Smooth muscle cell (in vitro differentiated cells): Measurements from ENCODE around the gene ORAI2. TPM values are rescaled to one million over a fixed set of nuclear protein-coding genes. Genes with fewer than 3 reads are reported as not detected.

Experiments used
- DNase-seq: peaks from one replicate; lab custom pipeline; 2025; ENCODE audit not compliant: unreplicated experiment; lab: John Stamatoyannopoulos, UW
- H2AFZ ChIP-seq: fragments of 200-600 bp; sonication (generic); 2 replicates; pipeline ENCODE4 v1.6.0; 2016; ENCODE audit warnings: antibody characterized with exemption, low read depth, mild to moderate bottlenecking
- H3F3A ChIP-seq: fragments of 200-600 bp; sonication (generic); 2 replicates; pipeline ENCODE4 v1.6.0; 2017; ENCODE audit warnings: antibody characterized with exemption, low read depth
- H3K27ac ChIP-seq: fragments of 200-600 bp; sonication (generic); 2 replicates; pipeline ENCODE4 v1.5.1; 2016; ENCODE audit warnings: low read depth, mild to moderate bottlenecking
- H3K27me3 ChIP-seq: fragments of 200-600 bp; sonication (generic); 2 replicates; pipeline ENCODE4 v1.6.1; 2016; ENCODE audit warnings: low read depth, mild to moderate bottlenecking
- H3K36me3 ChIP-seq: fragments of 200-600 bp; sonication (generic); 2 replicates; pipeline ENCODE4 v1.5.1; 2016; ENCODE audit warnings: low read depth
- H3K4me1 ChIP-seq: fragments of 200-600 bp; sonication (generic); 2 replicates; pipeline ENCODE4 v1.5.1; 2016; ENCODE audit warnings: low read depth
- H3K4me2 ChIP-seq: fragments of 200-600 bp; sonication (generic); 2 replicates; pipeline ENCODE4 v1.6.0; 2016; ENCODE audit warnings: mild to moderate bottlenecking
- H3K4me3 ChIP-seq: fragments of 200-600 bp; sonication (generic); 2 replicates; pipeline ENCODE4 v1.5.1; 2016; ENCODE audit warnings: mild to moderate bottlenecking
- H3K79me2 ChIP-seq: fragments of 200-600 bp; sonication (generic); 2 replicates; pipeline ENCODE4 v1.6.0; 2016; ENCODE audit warnings: low read depth, mild to moderate bottlenecking
- H3K9ac ChIP-seq: fragments of 200-600 bp; sonication (generic); 2 replicates; pipeline ENCODE4 v1.6.0; 2016; ENCODE audit warnings: low read depth
- H3K9me3 ChIP-seq: fragments of 200-600 bp; sonication (generic); replicated peaks from 2 replicates; pipeline ENCODE4 v1.5.1; 2016; ENCODE audit warnings: low read depth
- H4K20me1 ChIP-seq: fragments of 200-600 bp; sonication (generic); 2 replicates; pipeline ENCODE4 v1.6.0; 2016; ENCODE audit warnings: low read depth
- WGBS: methylation state at CpG from one replicate; pipeline ENCODE4 v1.1.7; 2016; ENCODE audit warnings: low lambda C conversion rate; 5-methylcytosine and 5-hydroxymethylcytosine counted together
- polyA plus RNA-seq: library from polyadenylated mRNA; unstranded; fragments of >200 nt; fragmentation: Nextera tagmentation; extraction: Ambion mirVana; gene quantifications from 2 replicates; pipeline ENCODE4 v1.2.1, GENCODE V29; 2016
- total RNA-seq: library from RNA; depleted of rRNA; stranded (reverse); fragments of >200 nt; gene quantifications from 2 replicates; pipeline ENCODE4 v1.2.3, GENCODE V29; 2014
- TF ChIP-seq, protein P1 (sequence below): fragments of 200-600 bp; sonication (generic); IDR thresholded peaks from 2 replicates; pipeline ENCODE4 v1.5.1; 2017; ENCODE audit warnings: borderline replicate concordance, mild to moderate bottlenecking, antibody characterized with exemption; ENCODE audit not compliant: insufficient read depth, poor library complexity, severe bottlenecking

ORAI2 gene
- total RNA-seq (43.0 and 47.1 TPM in 2 replicates), polyA plus RNA-seq (66.1 and 69.8 TPM in 2 replicates)

DNA sequence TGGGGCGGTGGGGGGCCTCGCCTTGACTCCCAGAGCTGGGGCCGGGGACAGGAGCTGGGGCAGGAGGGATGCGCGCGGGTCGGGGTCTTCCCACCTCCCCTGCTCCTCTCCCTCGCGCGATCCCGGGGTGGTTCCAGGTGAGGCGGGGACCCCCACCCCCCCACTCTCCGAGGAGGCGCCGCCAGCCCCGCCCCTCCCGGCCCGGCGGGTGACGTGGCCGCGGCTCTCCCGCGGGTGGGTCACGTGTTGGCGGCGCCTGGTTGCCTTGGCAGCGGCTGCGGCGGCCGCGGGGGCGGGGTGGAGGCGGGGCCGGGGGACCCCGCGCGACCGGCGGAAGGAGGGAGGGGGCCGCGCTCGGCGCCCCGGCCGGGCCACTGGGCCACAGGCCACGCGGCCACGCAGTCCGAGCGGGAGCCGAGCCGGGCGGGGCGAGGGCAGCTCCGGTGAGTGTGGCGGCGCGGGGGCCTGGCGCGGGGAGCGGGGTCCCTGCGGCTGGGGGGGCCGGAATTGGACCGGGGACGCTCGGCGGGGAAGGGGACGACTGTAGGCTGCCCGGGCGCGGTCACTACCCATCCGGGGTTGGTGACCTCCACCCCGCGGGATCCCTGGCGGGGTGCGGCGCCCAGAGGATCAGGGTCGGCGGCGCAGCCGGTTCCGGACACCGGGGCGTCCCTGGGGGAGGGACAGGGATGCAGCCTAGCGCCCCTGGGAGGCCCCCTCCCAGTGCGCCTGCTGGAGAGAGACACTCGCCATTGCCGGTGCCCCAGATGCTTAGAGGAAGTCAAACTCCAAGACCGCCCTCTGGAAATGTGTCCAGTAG is at the start of gene ORAI2:
Gene ORAI2 (plus strand): TSS at position 357 of the 820 bp plus-strand sequence. CDS start 5,382 bp downstream, outside the sequence.
- under 1% methylated on average over 25 of the region's 90 CpGs for WGBS
- peaks cover 11% of the 10 kb centered on the region for H3K4me1 ChIP-seq
- H2AFZ ChIP-seq = peak within 1 kb of the TSS; percentile 37
- H3K27me3 ChIP-seq = no peaks in the 10 kb centered on the region
- no peaks in the 10 kb centered on the region for H3K36me3 ChIP-seq
- peak within 1 kb of the TSS; percentile 70 for H3K4me3 ChIP-seq
- peak; percentile 58 for DNase-seq
- no peaks in the 10 kb centered on the region for H3K9me3 ChIP-seq
- H3K4me2 ChIP-seq = peak within 1 kb of the TSS; percentile 98
- peaks cover 19% of the 10 kb centered on the region for H3K79me2 ChIP-seq
- TF ChIP-seq, protein P1, sequence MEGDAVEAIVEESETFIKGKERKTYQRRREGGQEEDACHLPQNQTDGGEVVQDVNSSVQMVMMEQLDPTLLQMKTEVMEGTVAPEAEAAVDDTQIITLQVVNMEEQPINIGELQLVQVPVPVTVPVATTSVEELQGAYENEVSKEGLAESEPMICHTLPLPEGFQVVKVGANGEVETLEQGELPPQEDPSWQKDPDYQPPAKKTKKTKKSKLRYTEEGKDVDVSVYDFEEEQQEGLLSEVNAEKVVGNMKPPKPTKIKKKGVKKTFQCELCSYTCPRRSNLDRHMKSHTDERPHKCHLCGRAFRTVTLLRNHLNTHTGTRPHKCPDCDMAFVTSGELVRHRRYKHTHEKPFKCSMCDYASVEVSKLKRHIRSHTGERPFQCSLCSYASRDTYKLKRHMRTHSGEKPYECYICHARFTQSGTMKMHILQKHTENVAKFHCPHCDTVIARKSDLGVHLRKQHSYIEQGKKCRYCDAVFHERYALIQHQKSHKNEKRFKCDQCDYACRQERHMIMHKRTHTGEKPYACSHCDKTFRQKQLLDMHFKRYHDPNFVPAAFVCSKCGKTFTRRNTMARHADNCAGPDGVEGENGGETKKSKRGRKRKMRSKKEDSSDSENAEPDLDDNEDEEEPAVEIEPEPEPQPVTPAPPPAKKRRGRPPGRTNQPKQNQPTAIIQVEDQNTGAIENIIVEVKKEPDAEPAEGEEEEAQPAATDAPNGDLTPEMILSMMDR = no peak
- H4K20me1 ChIP-seq = no peaks in the 10 kb centered on the region
- H3F3A ChIP-seq = peaks cover 25% of the 10 kb centered on the region
- H3K9ac ChIP-seq = peak within 1 kb of the TSS; percentile 96
- H3K27ac ChIP-seq = peak within 1 kb of the TSS; percentile 95

DNA sequence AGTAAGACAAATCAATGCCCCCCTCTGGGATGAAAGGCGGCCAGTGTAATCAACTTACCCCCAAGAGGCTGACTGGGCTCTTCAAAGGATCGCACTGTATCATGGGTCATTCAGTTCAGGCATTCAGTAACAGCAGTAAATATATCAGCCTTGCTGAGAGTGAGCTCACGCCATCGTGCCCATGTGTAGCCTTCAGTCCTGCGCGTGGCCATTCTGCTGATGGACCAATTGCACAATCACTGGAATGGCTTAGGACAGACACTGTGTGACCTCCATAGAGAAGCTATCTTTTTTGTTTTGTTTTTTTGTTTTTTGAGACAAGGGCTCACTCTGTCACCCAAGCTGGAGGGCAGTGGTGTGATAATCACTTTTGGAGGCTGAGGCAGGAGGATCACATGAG is 46.3 kb upstream of the ORAI2 start:
- Histone ChIP-seq H3K9me3 (no peaks in the 10 kb centered on the region), H3K4me3 (no peak overlapping the region), H3K9ac (no peak overlapping the region), H2AFZ (no peak overlapping the region), H3K79me2 (no peaks in the 10 kb centered on the region), H3K36me3 (no peaks in the 10 kb centered on the region), H3K4me2 (no peak overlapping the region), H3K27me3 (no peaks in the 10 kb centered on the region), H3K27ac (no peak overlapping the region), H3K4me1 (no peaks in the 10 kb centered on the region), H4K20me1 (peaks cover 12% of the 10 kb centered on the region), H3F3A (no peaks in the 10 kb centered on the region)
- WGBS = 97% methylated on average over 6 of the region's 6 CpGs
- DNase-seq = no peak
- TF ChIP-seq, protein P1 = no peak

DNA sequence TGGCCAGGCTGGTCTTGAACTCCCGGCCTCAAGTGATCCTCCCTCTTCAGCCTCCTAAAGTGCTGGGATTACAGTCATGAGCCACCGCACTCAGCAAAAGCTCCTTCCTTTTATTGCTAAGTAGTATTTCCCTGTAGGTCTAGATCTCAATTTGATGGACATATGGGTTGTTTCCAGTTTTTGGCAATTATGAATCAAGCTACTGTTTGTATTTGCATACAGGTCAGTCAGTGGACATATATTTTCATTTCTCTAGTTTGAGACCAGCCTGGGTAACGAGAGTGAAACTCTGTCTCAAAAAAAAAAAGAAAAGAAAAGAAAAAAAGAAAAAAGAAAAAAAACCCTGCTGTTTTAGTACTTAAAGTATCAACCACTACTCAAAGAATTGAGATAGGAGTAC is 43.6 kb upstream of the ORAI2 start:
- TF ChIP-seq, protein P1 = no peak
- no peaks in the 10 kb centered on the region for H3K4me1 ChIP-seq
- no peak overlapping the region for H3K4me2 ChIP-seq
- no peaks in the 10 kb centered on the region for H3K9me3 ChIP-seq
- 98% methylated on average over 3 of the region's 3 CpGs for whole genome bisulfite sequencing
- no peak overlapping the region for H3K9ac ChIP-seq
- no peaks in the 10 kb centered on the region for H3K27me3 ChIP-seq
- H3K36me3 ChIP-seq = no peaks in the 10 kb centered on the region
- no peak overlapping the region for H2AFZ ChIP-seq
- H4K20me1 ChIP-seq = peaks cover 12% of the 10 kb centered on the region
- H3K79me2 ChIP-seq = no peaks in the 10 kb centered on the region
- peaks cover 7% of the 10 kb centered on the region for H3F3A ChIP-seq
- no peak for DNase-seq
- H3K27ac ChIP-seq = no peak overlapping the region
- H3K4me3 ChIP-seq = no peak overlapping the region
